ENCODE data around the gene TFE3. TPM values are rescaled to one million over a fixed set of nuclear protein-coding genes. Genes with fewer than 3 reads are reported as not detected.
"Not testable (repeated sequence)": the region's sequence is repeated elsewhere in the genome, so short reads cannot be mapped to it uniquely, and the experiment has no call there.

Gene TFE3
- total RNA-seq, 2 experiments from 2014 or later = 25.7 to 26.8 TPM

DNA sequence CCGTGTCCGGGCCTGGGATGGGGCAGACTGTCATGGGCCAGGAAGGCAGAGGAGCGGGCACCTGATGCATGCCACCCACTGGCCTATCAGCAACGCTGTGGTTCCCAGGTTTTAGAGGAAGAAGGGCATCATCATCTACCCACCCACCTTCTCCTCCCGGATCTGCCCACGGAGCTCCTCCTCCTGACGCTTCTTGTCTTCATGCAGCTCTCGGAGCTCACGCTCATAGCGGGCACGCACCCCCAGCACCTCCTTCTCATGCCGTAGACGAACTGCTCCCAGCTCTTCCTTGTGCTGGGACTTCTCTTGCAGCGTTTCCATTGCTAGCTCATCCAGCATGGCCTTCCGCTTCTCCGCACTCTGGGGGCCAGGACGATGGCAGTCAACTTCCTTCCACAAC, 60.1 kb downstream of the TFE3 start:
- ChIA-PET POLR2A (no interaction called here), CTCF (no interaction called here)
- H3K9me3 Mint-ChIP-seq = no peaks in the 10 kb centered on the region
- peaks cover 37% of the 10 kb centered on the region for H3K36me3 Mint-ChIP-seq (ENCODE audit: low read depth)
- H3K4me1 Mint-ChIP-seq = no peaks in the 10 kb centered on the region
- no peaks in the 10 kb centered on the region for H3K27me3 Mint-ChIP-seq
- no peak overlapping the region for H3K4me3 Mint-ChIP-seq
- no peak overlapping the region for H3K27ac Mint-ChIP-seq
- no peak for DNase-seq

DNA sequence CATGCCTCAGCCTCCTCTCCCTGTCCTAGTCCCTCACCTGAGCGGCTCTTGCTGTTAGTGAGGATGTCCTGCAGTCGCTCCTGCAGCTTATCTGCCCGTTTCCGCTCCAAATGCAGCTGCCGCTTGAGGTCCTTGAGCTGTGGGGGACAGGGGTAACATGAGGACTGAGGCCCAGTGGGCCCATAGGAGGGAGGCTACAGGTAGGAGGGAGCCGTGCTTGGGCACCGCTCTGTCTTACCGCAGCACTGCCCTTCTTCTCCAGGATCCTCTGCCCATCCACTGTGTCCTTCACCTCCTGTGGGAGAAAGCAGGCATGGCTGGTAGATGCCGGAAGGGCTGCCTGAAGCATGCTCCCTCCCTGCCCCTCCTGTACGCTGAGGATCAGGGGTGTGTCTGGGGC, 62.0 kb downstream of the TFE3 start:
- CTCF ChIA-PET = interaction anchor here (1.0 kb wide), 1 partner anchor 22 kb away, joined by 4 read pairs; no protein-coding TSS in a partner anchor
- POLR2A ChIA-PET = no interaction called here
- peaks cover 41% of the 10 kb centered on the region for H3K36me3 Mint-ChIP-seq (ENCODE audit: low read depth)
- no peak for DNase-seq
- H3K27me3 Mint-ChIP-seq = no peaks in the 10 kb centered on the region
- H3K4me3 Mint-ChIP-seq = no peak overlapping the region
- H3K9me3 Mint-ChIP-seq = no peaks in the 10 kb centered on the region
- peaks cover 8% of the 10 kb centered on the region for H3K4me1 Mint-ChIP-seq
- H3K27ac Mint-ChIP-seq = no peak overlapping the region

DNA sequence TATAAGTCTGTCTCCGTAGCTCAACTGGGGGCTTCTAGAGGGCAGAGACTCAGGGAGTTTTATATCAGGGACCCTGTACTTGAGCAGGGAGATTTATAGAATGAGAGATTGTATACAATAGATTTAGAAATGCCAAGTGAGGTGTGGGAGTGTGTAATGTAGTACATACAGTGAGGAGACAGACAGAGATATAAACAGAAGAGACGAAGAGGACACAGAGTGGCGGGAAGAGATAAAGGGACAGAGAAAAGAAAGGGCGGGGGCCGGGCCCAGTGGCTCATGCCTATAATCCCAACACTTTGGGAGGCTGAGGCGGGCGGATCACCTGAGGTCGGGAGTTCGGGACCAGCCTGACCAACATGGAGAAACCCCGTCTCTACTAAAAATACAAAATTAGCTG, 62.8 kb downstream of the TFE3 start:
- H3K36me3 Mint-ChIP-seq (ENCODE audit: low read depth) = peaks cover 41% of the 10 kb centered on the region
- DNase-seq, H3K27me3 Mint-ChIP-seq, H3K27ac Mint-ChIP-seq, POLR2A ChIA-PET, CTCF ChIA-PET, H3K9me3 Mint-ChIP-seq, H3K4me3 Mint-ChIP-seq: not testable (repeated sequence)
- H3K4me1 Mint-ChIP-seq = peaks cover 13% of the 10 kb centered on the region

Other genes starting within 250 kb of the TFE3 start
- gene HDAC6, start 241.3 kb downstream of the TFE3 start, total RNA-seq = 100 to 1,000 TPM in 1 of 2 experiments, 10 to 100 TPM in 1; 94.3 to 102 TPM
- gene ERAS, start 216.8 kb downstream of the TFE3 start, total RNA-seq = not detected
- under 1 TPM; 0.33 to 0.40 TPM for gene PCSK1N, start 207.7 kb downstream of the TFE3 start, total RNA-seq
- gene TIMM17B, start 145.6 kb downstream of the TFE3 start, total RNA-seq = 10 to 100 TPM; 39.9 to 45.8 TPM
- 10 to 100 TPM; 69.4 to 77.6 TPM for gene PQBP1, start 145.4 kb downstream of the TFE3 start, total RNA-seq
- 10 to 100 TPM; 14.0 to 16.8 TPM for gene SLC35A2, start 131.7 kb downstream of the TFE3 start, total RNA-seq
- gene PIM2, start 124.3 kb downstream of the TFE3 start, total RNA-seq = 100 to 1,000 TPM; 152 to 154 TPM
- gene OTUD5, start 85.8 kb downstream of the TFE3 start, total RNA-seq = 10 to 100 TPM; 49.0 to 54.1 TPM
- gene KCND1, start 71.5 kb downstream of the TFE3 start, total RNA-seq = 1 to 10 TPM; 2.9 to 3.6 TPM
- gene GRIPAP1, start 41.1 kb downstream of the TFE3 start, total RNA-seq = 10 to 100 TPM; 73.2 to 91.2 TPM
- 1 to 10 TPM; 5.5 to 5.9 TPM for gene CCDC120, start 15.6 kb upstream of the TFE3 start, total RNA-seq
- 10 to 100 TPM; 24.7 to 27.1 TPM for gene PRAF2, start 30.6 kb upstream of the TFE3 start, total RNA-seq
- gene WDR45, start 36.5 kb upstream of the TFE3 start, total RNA-seq = 10 to 100 TPM; 44.0 to 48.6 TPM
- 10 to 100 TPM; 29.2 to 33.2 TPM for gene GPKOW, start 80.4 kb upstream of the TFE3 start, total RNA-seq
- gene MAGIX, start 119.4 kb upstream of the TFE3 start, total RNA-seq = 1 to 10 TPM; 1.9 to 2.8 TPM
- gene PLP2, start 128.5 kb upstream of the TFE3 start, total RNA-seq = 100 to 1,000 TPM; 245 to 270 TPM
- gene PRICKLE3, start 143.0 kb upstream of the TFE3 start, total RNA-seq = 10 to 100 TPM; 13.7 to 17.6 TPM
- 1 to 10 TPM; 2.5 to 2.7 TPM for gene SYP, start 156.8 kb upstream of the TFE3 start, total RNA-seq
- gene CACNA1F, start 190.0 kb upstream of the TFE3 start, total RNA-seq = under 1 TPM; 0.12 to 0.33 TPM
- gene CCDC22, start 192.1 kb upstream of the TFE3 start, total RNA-seq = 10 to 100 TPM; 25.4 to 28.3 TPM
- 10 to 100 TPM; 12.8 to 13.0 TPM for gene FOXP3, start 221.4 kb upstream of the TFE3 start, total RNA-seq
- 10 to 100 TPM; 11.2 to 12.3 TPM for gene PPP1R3F, start 226.4 kb upstream of the TFE3 start, total RNA-seq

Measured in activated CD4-positive, alpha-beta T cell treated with anti-CD3 and anti-CD28 coated beads, Interleukin-2, amount 10 ng/mL, durations not matched to agents 7 days and 5 days (primary cell).